ENCODE data around the gene TRAPPC4. TPM values are rescaled to one million over a fixed set of nuclear protein-coding genes. Genes with fewer than 3 reads are reported as not detected.

The TRAPPC4 gene
- polyA plus RNA-seq, 1 experiment, result 95.3 TPM

- no peak for TF ChIP-seq CTCF (IDR thresholded peaks at IDR 0.05; ENCODE audit: low read depth, low read length)
- Histone ChIP-seq H3K27me3 (ENCODE audit: control insufficient read depth, insufficient read depth, low read length) (no peaks in the 10 kb centered on the region), H3K27ac (ENCODE audit: low read depth, low read length) (no peak overlapping the region), H3K9me3 (ENCODE audit: control insufficient read depth, insufficient read depth, low read length) (no peaks in the 10 kb centered on the region), H3K4me3 (ENCODE audit: low read depth, low read length) (no peak overlapping the region)
- ChIA-PET CTCF (no interaction called here), POLR2A (interaction anchor here (0.8 kb wide), 1 partner anchor 415 kb away, joined by 3 read pairs; no protein-coding TSS in a partner anchor)
- no peak for DNase-seq (ENCODE audit: low read depth, low spot score)
These were observed 5.2 kb downstream of the TRAPPC4 start for GRCh38 chr11:119023741-119024140.

GRCh38 chr11:119024430-119025098 lies 6.0 kb downstream of the TRAPPC4 start:
- Histone ChIP-seq H3K4me3 (ENCODE audit: low read depth, low read length) (no peak overlapping the region), H3K27me3 (ENCODE audit: control insufficient read depth, insufficient read depth, low read length) (no peaks in the 10 kb centered on the region), H3K9me3 (ENCODE audit: control insufficient read depth, insufficient read depth, low read length) (no peaks in the 10 kb centered on the region), H3K27ac (ENCODE audit: low read depth, low read length) (no peak overlapping the region)
- ChIA-PET POLR2A (interaction anchor here (0.8 kb wide), 1 partner anchor 416 kb away, joined by 3 read pairs; no protein-coding TSS in a partner anchor), CTCF (no interaction called here)
- no peak for TF ChIP-seq CTCF (IDR thresholded peaks at IDR 0.05; ENCODE audit: low read depth, low read length)
- DNase-seq (ENCODE audit: low read depth, low spot score), result no peak

GRCh38 chr11:119025099-119025473 lies 6.5 kb downstream of the TRAPPC4 start:
- POLR2A ChIA-PET, result no interaction called here
- H3K27ac ChIP-seq (ENCODE audit: low read depth, low read length), result no peak overlapping the region
- no peaks in the 10 kb centered on the region for H3K9me3 ChIP-seq (ENCODE audit: control insufficient read depth, insufficient read depth, low read length)
- no peak overlapping the region for H3K4me3 ChIP-seq (ENCODE audit: low read depth, low read length)
- CTCF ChIA-PET, result no interaction called here
- TF ChIP-seq CTCF (IDR thresholded peaks at IDR 0.05; ENCODE audit: low read depth, low read length), result no peak
- H3K27me3 ChIP-seq (ENCODE audit: control insufficient read depth, insufficient read depth, low read length), result no peaks in the 10 kb centered on the region
- no peak for DNase-seq (ENCODE audit: low read depth, low spot score)

- Histone ChIP-seq H3K27me3 (ENCODE audit: control insufficient read depth, insufficient read depth, low read length) (no peaks in the 10 kb centered on the region), H3K4me3 (ENCODE audit: low read depth, low read length) (no peak overlapping the region), H3K27ac (ENCODE audit: low read depth, low read length) (no peak overlapping the region), H3K9me3 (ENCODE audit: control insufficient read depth, insufficient read depth, low read length) (no peaks in the 10 kb centered on the region; the same call in 1 of the 2 replicates)
- no peak for TF ChIP-seq CTCF (IDR thresholded peaks at IDR 0.05; ENCODE audit: low read depth, low read length)
- ChIA-PET POLR2A (no interaction called here), CTCF (no interaction called here)
- no peak for DNase-seq (ENCODE audit: low read depth, low spot score)
These were observed 7.0 kb downstream of the TRAPPC4 start for GRCh38 chr11:119025541-119025940.

- TF ChIP-seq CTCF (IDR thresholded peaks at IDR 0.05; ENCODE audit: low read depth, low read length), result no peak
- CTCF ChIA-PET, result no interaction called here
- POLR2A ChIA-PET, result interaction anchor here (0.6 kb wide), 1 partner anchor 76 kb away, joined by 5 read pairs; the partner anchor contains the start of gene DPAGT1
- Histone ChIP-seq H3K27ac (ENCODE audit: low read depth, low read length) (no peak overlapping the region), H3K4me3 (ENCODE audit: low read depth, low read length) (no peak overlapping the region), H3K9me3 (ENCODE audit: control insufficient read depth, insufficient read depth, low read length) (no peaks in the 10 kb centered on the region; the same call in 1 of the 2 replicates), H3K27me3 (ENCODE audit: control insufficient read depth, insufficient read depth, low read length) (no peaks in the 10 kb centered on the region)
- DNase-seq (ENCODE audit: low read depth, low spot score), result no peak
These were observed 7.6 kb downstream of the TRAPPC4 start for GRCh38 chr11:119025978-119026766.

Data from AG04450 (cell line).